Pons (tissue), 1 donor: ENCODE results near the gene MAGEB1.

Experiments used
- DNase-seq: peaks from one replicate; pipeline ENCODE4 v3.0.0-alpha.2; 2016; ENCODE audit warnings: low spot score

MAGEB1 gene

GRCh38 chrX:30296408-30297254, 49.7 kb downstream of the MAGEB1 start:
- no peak for DNase-seq

GRCh38 chrX:30301208-30301607, 54.3 kb downstream of the MAGEB1 start:
- DNase-seq, result no peak
